ENCODE measurements around the gene CIC.

The CIC gene

DNA sequence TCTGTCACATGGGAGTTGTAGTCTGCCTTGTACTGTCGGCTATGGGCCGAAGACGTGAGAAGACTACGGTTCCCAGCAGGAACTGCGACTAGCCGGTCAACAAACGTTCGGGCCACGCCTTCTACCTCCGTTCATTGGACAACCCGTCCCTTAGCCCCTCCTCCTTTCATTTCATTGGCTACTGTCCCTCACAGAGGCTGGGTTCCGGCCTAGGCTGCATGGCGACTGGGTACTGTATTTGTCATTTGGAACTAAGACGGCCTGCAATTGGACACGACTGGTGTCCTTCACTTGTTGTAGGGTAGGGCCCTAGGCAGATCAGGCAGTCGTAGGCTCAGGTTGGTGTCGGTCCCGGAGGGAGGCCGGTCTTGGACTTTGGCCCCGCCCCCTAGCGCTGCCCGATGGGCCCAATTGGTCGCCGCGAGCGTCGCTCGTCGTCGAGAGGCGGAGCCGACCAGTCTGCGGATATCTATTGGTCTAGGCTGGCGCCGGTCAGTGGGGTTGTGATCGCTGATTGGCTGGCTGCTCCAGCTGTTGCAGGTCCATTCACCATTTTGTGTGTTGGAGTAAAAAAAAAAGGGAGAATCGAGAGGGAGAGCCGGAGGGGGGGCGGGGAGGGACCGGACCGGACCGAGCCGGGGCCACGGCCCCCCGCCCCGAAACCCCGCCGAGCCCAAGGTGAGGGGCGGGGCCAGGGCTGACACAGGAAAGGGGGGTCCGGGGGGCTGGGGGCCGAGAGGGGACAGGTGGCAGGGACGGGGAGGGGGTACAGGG is at the start of gene CIC:
Gene CIC (plus strand): TSS at position 549 of the 774 bp plus-strand sequence. CDS start 2,532 bp downstream, outside the sequence.
- Histone ChIP-seq H3K27ac (ENCODE audit: low read depth, low read length) (peak within 1 kb of the TSS; percentile 98), H3K4me1 (ENCODE audit: control insufficient read depth in 5 of 5, insufficient read depth in 5 of 5, low read length in 5 of 5) (peaks cover 12 to 32% (median 28%) of the 10 kb centered on the region in 5 donors), H3K36me3 (ENCODE audit: control insufficient read depth in 5 of 5, insufficient read depth in 5 of 5, low read length in 5 of 5) (peaks cover 0 to 26% (median 22%) of the 10 kb centered on the region in 5 donors), H3K9ac (ENCODE audit: low read length in 5 of 5) (peak within 1 kb of the TSS; percentile 90 to 98 (median 96)), H3K27me3 (ENCODE audit: control insufficient read depth in 5 of 5, insufficient read depth in 4 of 5, low read length in 5 of 5) (peaks cover 0 to 5% (median 0%) of the 10 kb centered on the region in 5 donors), H3K9me3 (ENCODE audit: control insufficient read depth in 5 of 5, low read length in 5 of 5) (no peaks in the 10 kb centered on the region), H3K4me3 (ENCODE audit: low read depth in 1 of 5, low read length in 5 of 5) (peak within 1 kb of the TSS; percentile 76 to 96 (median 85))

DNA sequence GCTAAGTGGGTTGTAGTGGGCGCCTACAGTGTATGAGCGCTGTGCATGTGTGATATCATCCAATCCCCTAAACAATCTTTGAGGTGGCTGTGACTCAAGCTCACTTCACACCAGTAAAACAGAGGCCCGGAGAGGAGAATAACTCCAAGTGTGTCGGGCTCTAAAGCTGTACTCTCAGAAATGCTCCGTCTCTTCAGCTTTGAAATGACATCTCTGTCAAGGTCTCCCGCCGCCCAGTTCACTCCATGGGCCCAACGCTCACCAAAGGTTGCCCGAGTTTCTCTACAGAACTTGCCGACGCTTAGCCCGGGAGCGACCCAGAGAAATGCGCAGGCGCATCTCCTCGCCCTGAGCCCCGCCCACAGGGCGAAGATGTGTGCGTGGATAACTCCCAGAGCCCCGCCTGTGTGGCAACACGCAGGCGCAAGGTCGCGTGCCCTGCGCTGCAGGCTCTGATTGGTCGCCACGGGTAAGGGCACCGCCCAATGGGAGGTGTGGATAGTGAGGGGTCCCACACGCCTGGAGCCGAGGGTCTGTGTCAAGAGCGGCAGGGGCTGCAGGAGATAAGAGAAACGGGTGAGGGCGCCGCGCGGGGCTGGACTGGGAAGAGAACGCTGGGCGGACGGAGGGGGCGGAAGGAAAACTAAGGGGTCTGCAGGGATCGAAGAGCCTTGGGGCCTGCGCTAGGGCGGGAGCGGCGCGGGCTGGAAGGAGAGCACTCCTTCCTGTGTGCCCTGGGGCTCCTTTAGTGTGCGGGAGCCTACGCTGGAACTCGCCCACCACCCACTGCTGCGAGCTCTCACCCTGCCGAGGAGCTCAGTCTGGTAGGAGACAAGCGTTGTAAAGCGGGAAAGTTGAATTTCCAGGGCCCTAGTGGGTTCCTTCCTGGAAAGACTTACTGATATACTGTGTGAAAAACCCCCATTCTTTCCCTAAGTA is 49.0 kb upstream of the CIC start, which contains the start of gene ZNF526:
Gene ZNF526 (plus strand): TSS at position 501 of the 939 bp plus-strand sequence. CDS start 4,092 bp downstream, outside the sequence.
- Histone ChIP-seq H3K9ac (ENCODE audit: low read length in 5 of 5) (peak within 1 kb of the TSS; percentile 89 to 94 (median 93)), H3K36me3 (ENCODE audit: control insufficient read depth in 5 of 5, insufficient read depth in 5 of 5, low read length in 5 of 5) (peaks cover 0 to 14% (median 12%) of the 10 kb centered on the region in 5 donors), H3K4me3 (ENCODE audit: low read depth in 1 of 5, low read length in 5 of 5) (peak within 1 kb of the TSS; percentile 83 to 98 (median 87)), H3K27ac (ENCODE audit: low read depth, low read length) (peak within 1 kb of the TSS; percentile 79), H3K27me3 (ENCODE audit: control insufficient read depth in 5 of 5, insufficient read depth in 4 of 5, low read length in 5 of 5) (no peaks in the 10 kb centered on the region), H3K4me1 (ENCODE audit: control insufficient read depth in 5 of 5, insufficient read depth in 5 of 5, low read length in 5 of 5) (peaks cover 9 to 53% (median 49%) of the 10 kb centered on the region in 5 donors), H3K9me3 (ENCODE audit: control insufficient read depth in 5 of 5, low read length in 5 of 5) (no peaks in the 10 kb centered on the region)

DNA sequence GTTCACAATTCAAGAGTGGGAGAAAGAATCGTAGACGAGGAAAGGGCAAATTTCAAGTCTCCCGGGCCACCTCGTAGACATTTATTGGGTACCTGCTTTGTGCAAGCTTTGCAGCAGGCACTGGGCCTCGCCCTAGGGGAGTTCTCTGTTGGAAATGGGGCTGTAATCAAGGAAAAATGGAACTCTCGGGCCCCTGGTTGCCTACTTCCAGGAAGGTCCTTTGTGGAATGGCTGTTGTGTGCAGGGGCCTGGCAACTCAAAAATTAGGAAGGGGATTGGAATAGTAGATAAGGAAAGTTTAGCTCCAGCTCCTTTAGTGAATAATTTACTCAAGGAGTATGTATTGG is 48.3 kb upstream of the CIC start:
- Histone ChIP-seq H3K4me1 (ENCODE audit: control insufficient read depth in 5 of 5, insufficient read depth in 5 of 5, low read length in 5 of 5) (peaks cover 9 to 49% (median 46%) of the 10 kb centered on the region in 5 donors), H3K27me3 (ENCODE audit: control insufficient read depth in 5 of 5, insufficient read depth in 4 of 5, low read length in 5 of 5) (no peaks in the 10 kb centered on the region), H3K9me3 (ENCODE audit: control insufficient read depth in 5 of 5, low read length in 5 of 5) (no peaks in the 10 kb centered on the region), H3K9ac (ENCODE audit: low read length in 5 of 5) (peak overlapping the region; percentile 89 to 94 (median 93)), H3K4me3 (ENCODE audit: low read depth in 1 of 5, low read length in 5 of 5) (peak overlapping the region; percentile 83 to 98 (median 87)), H3K36me3 (ENCODE audit: control insufficient read depth in 5 of 5, insufficient read depth in 5 of 5, low read length in 5 of 5) (peaks cover 0 to 18% (median 17%) of the 10 kb centered on the region in 5 donors), H3K27ac (ENCODE audit: low read depth, low read length) (peak overlapping the region; percentile 79)

DNA sequence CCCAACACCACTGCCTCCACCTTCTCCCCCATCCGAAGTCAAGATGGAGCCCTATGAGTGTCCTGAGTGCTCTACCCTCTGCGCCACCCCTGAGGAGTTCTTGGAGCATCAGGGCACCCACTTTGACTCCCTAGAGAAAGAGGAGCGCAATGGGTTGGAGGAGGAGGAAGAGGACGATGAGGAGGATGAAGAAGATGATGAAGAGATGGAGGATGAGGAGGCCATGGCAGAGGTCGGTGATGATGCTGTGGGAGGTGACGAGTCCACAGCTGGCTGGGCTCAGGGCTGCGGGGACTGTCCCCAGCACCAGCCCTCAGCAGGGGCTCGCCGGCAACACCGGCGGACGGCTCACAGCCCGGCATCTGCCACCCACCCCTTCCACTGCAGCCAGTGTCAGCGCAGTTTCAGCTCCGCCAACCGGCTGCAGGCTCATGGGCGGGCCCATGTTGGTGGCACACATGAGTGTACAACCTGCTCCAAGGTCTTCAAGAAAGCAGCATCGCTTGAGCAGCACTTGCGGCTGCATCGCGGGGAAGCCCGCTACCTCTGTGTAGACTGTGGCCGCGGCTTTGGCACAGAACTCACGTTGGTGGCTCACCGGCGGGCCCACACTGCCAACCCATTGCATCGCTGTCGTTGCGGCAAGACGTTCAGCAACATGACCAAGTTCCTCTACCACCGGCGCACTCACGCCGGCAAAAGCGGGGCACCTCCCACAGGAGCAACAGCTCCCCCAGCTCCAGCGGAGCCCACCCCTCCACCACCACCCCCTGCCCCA is 43.9 kb upstream of the CIC start:
- Histone ChIP-seq H3K36me3 (ENCODE audit: control insufficient read depth in 5 of 5, insufficient read depth in 5 of 5, low read length in 5 of 5) (peaks cover 0 to 60% (median 54%) of the 10 kb centered on the region in 5 donors), H3K27me3 (ENCODE audit: control insufficient read depth in 5 of 5, insufficient read depth in 4 of 5, low read length in 5 of 5) (no peaks in the 10 kb centered on the region), H3K4me1 (ENCODE audit: control insufficient read depth in 5 of 5, insufficient read depth in 5 of 5, low read length in 5 of 5) (peaks cover 6 to 17% (median 16%) of the 10 kb centered on the region in 5 donors), H3K9ac (ENCODE audit: low read length in 5 of 5) (no peak overlapping the region), H3K9me3 (ENCODE audit: control insufficient read depth in 5 of 5, low read length in 5 of 5) (no peaks in the 10 kb centered on the region), H3K27ac (ENCODE audit: low read depth, low read length) (no peak overlapping the region), H3K4me3 (ENCODE audit: low read depth in 1 of 5, low read length in 5 of 5) (no peak overlapping the region)

DNA sequence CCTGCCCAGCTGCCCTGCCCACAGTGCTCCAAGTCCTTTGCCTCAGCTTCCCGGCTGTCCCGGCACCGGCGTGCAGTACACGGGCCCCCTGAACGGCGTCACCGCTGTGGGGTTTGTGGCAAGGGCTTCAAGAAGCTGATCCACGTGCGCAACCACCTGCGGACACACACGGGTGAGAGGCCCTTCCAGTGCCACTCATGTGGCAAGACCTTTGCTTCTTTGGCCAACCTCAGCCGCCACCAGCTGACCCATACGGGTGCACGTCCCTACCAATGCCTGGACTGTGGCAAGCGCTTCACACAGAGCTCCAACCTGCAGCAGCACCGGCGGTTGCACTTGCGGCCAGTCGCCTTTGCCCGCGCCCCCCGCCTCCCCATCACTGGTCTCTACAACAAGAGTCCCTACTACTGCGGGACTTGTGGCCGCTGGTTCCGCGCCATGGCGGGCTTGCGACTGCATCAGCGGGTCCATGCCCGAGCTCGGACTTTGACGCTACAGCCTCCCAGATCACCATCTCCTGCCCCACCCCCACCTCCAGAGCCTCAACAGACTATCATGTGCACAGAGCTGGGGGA is 43.2 kb upstream of the CIC start:
- Histone ChIP-seq H3K9ac (ENCODE audit: low read length in 5 of 5) (no peak overlapping the region), H3K27ac (ENCODE audit: low read depth, low read length) (no peak overlapping the region), H3K27me3 (ENCODE audit: control insufficient read depth in 5 of 5, insufficient read depth in 4 of 5, low read length in 5 of 5) (no peaks in the 10 kb centered on the region), H3K4me3 (ENCODE audit: low read depth in 1 of 5, low read length in 5 of 5) (no peak overlapping the region), H3K36me3 (ENCODE audit: control insufficient read depth in 5 of 5, insufficient read depth in 5 of 5, low read length in 5 of 5) (peaks cover 0 to 64% (median 58%) of the 10 kb centered on the region in 5 donors), H3K4me1 (ENCODE audit: control insufficient read depth in 5 of 5, insufficient read depth in 5 of 5, low read length in 5 of 5) (peaks cover 3 to 17% (median 11%) of the 10 kb centered on the region in 5 donors), H3K9me3 (ENCODE audit: control insufficient read depth in 5 of 5, low read length in 5 of 5) (no peaks in the 10 kb centered on the region)

DNA sequence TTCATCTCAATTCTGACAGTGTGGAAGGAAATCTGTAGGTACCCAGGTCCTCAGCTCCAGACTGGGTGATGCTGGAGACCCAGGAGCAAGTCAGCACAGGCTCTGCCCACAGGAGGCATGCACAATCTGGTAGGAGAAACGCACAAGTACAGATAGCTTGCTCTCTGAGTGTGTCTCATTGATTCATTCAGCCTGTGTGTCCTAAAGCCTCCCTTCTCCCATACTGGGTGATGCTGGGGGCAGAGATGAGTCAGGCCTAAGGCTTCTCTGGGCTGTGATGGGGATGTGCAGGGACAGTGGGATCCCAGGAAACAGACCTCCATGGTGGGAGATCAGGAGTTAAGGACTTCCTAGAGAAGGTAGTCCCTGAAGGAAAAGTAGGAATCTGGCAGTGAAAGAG is 42.2 kb upstream of the CIC start:
- H3K36me3 ChIP-seq (ENCODE audit: control insufficient read depth in 5 of 5, insufficient read depth in 5 of 5, low read length in 5 of 5): peaks cover 0 to 75% (median 68%) of the 10 kb centered on the region in 5 donors
- no peaks in the 10 kb centered on the region for H3K27me3 ChIP-seq (ENCODE audit: control insufficient read depth in 5 of 5, insufficient read depth in 4 of 5, low read length in 5 of 5)
- no peaks in the 10 kb centered on the region for H3K9me3 ChIP-seq (ENCODE audit: control insufficient read depth in 5 of 5, low read length in 5 of 5)
- no peak overlapping the region for H3K4me3 ChIP-seq (ENCODE audit: low read depth in 1 of 5, low read length in 5 of 5)
- H3K9ac ChIP-seq (ENCODE audit: low read length in 5 of 5): no peak overlapping the region
- H3K27ac ChIP-seq (ENCODE audit: low read depth, low read length): no peak overlapping the region
- H3K4me1 ChIP-seq (ENCODE audit: control insufficient read depth in 5 of 5, insufficient read depth in 5 of 5, low read length in 5 of 5): peaks cover 2 to 11% (median 4%) of the 10 kb centered on the region in 5 donors

DNA sequence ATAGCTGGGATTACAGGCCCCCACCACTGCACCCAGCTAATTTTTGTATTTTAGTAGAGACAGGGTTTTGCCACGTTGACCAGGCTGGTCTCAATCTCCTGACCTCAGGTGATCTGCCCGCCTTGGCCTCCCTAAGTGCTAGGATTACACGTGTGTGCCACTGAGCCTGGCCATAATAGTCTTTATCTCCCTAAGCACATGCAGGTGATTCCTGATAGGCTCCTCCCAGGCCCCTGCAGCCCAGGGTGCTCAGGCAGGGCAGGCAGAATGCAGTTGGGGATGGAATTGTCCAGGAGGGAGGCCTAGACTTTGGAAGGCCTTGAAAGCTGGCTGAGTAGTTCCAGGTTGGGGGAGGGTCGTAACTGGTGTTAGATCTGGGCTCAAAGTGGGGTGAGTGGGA is 40.4 kb upstream of the CIC start:
- no peak overlapping the region for H3K4me3 ChIP-seq (ENCODE audit: low read depth in 1 of 5, low read length in 5 of 5)
- H3K27me3 ChIP-seq (ENCODE audit: control insufficient read depth in 5 of 5, insufficient read depth in 4 of 5, low read length in 5 of 5): no peaks in the 10 kb centered on the region
- H3K36me3 ChIP-seq (ENCODE audit: control insufficient read depth in 5 of 5, insufficient read depth in 5 of 5, low read length in 5 of 5): peaks cover 0 to 92% (median 85%) of the 10 kb centered on the region in 5 donors
- H3K27ac ChIP-seq (ENCODE audit: low read depth, low read length): no peak overlapping the region
- no peaks in the 10 kb centered on the region for H3K9me3 ChIP-seq (ENCODE audit: control insufficient read depth in 5 of 5, low read length in 5 of 5)
- H3K4me1 ChIP-seq (ENCODE audit: control insufficient read depth in 5 of 5, insufficient read depth in 5 of 5, low read length in 5 of 5): peaks cover 2 to 11% (median 4%) of the 10 kb centered on the region in 5 donors
- H3K9ac ChIP-seq (ENCODE audit: low read length in 5 of 5): no peak overlapping the region

DNA sequence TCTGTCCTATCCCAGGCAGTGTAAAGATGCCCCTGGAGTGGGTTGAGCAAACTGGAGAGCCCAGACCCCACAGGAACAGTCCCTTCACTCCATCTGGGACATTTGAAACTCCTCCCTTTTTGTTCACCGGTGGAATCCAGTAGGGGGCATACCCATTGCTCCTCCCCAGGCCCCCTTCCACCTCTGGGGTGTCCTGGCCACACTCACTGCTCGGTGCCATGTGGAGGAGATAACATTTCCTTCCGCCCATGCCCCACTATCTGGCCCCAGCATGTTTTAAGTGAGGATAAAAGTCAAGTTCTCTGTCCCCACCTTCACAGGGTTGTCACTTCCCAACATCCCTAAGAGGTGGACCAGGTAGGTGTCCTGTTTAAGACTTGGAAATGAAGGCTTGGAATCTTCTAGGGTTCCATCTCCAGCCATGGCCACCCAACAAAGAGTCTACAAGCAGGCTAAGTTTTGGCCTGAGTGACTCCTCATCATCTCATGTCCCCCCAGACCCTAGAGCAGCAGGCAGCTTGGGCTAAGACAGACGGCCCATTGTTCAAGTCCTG is 39.7 kb upstream of the CIC start:
- Histone ChIP-seq H3K4me1 (ENCODE audit: control insufficient read depth in 5 of 5, insufficient read depth in 5 of 5, low read length in 5 of 5) (peaks cover 2 to 11% (median 4%) of the 10 kb centered on the region in 5 donors), H3K36me3 (ENCODE audit: control insufficient read depth in 5 of 5, insufficient read depth in 5 of 5, low read length in 5 of 5) (peaks cover 0 to 94% (median 89%) of the 10 kb centered on the region in 5 donors), H3K4me3 (ENCODE audit: low read depth in 1 of 5, low read length in 5 of 5) (no peak overlapping the region), H3K9me3 (ENCODE audit: control insufficient read depth in 5 of 5, low read length in 5 of 5) (no peaks in the 10 kb centered on the region), H3K27ac (ENCODE audit: low read depth, low read length) (no peak overlapping the region), H3K9ac (ENCODE audit: low read length in 5 of 5) (peak overlapping the region in 1 of 5 donors; percentile 17), H3K27me3 (ENCODE audit: control insufficient read depth in 5 of 5, insufficient read depth in 4 of 5, low read length in 5 of 5) (no peaks in the 10 kb centered on the region)

DNA sequence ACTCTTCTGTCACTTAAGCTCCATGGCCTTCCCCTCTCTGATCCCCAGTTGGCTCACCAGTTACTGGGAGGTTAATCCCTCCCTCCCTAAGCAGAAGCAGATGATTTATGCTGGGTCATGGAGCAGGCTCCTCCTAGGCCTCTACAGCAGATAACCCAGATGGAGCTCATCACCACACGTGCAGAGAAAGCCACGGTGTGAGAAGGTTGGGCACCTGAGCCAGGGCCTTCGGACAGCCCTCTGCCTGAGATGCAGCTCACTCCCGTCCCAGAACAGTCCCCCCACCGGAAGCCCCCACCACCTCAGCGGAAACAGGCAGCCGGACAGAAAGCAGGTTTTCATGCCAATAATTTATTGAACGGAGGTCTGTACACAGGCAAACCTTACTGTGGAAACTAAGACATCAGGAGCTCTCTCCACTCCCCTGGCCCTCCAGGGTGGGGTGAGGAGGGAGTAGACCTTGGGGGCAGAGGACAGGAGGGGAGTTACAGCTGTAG is 39.1 kb upstream of the CIC start:
- H3K9me3 ChIP-seq (ENCODE audit: control insufficient read depth in 5 of 5, low read length in 5 of 5): no peaks in the 10 kb centered on the region
- peaks cover 0 to 94% (median 87%) of the 10 kb centered on the region in 5 donors for H3K36me3 ChIP-seq (ENCODE audit: control insufficient read depth in 5 of 5, insufficient read depth in 5 of 5, low read length in 5 of 5)
- peaks cover 2 to 11% (median 4%) of the 10 kb centered on the region in 5 donors for H3K4me1 ChIP-seq (ENCODE audit: control insufficient read depth in 5 of 5, insufficient read depth in 5 of 5, low read length in 5 of 5)
- H3K27ac ChIP-seq (ENCODE audit: low read depth, low read length): no peak overlapping the region
- peak overlapping the region in 1 of 5 donors; percentile 17 for H3K9ac ChIP-seq (ENCODE audit: low read length in 5 of 5)
- H3K4me3 ChIP-seq (ENCODE audit: low read depth in 1 of 5, low read length in 5 of 5): no peak overlapping the region
- H3K27me3 ChIP-seq (ENCODE audit: control insufficient read depth in 5 of 5, insufficient read depth in 4 of 5, low read length in 5 of 5): no peaks in the 10 kb centered on the region

Data from subcutaneous abdominal adipose tissue (tissue), 5 donors.